Measurements from ENCODE around the gene ZNF280A. TPM values are rescaled to one million over a fixed set of nuclear protein-coding genes. Genes with fewer than 3 reads are reported as not detected.

Gene ZNF280A
- total and polyA plus RNA-seq, 8 donors = not detected

- Histone ChIP-seq H3K4me3 (no peak overlapping the region), H3K27me3 (peaks cover 0 to 4% (median 0%) of the 10 kb centered on the region in 3 donors), H3K9me3 (no peaks in the 10 kb centered on the region), H3K27ac (no peak overlapping the region), H3K4me1 (no peaks in the 10 kb centered on the region), H3K36me3 (no peaks in the 10 kb centered on the region)
- 82 to 90% (median 84%) methylated on average over 6 to 8 of the region's 8 CpGs for WGBS, 5 donors
- no peak for TF ChIP-seq POLR2A (IDR thresholded peaks at IDR 0.05)
- TF ChIP-seq, protein P1, sequence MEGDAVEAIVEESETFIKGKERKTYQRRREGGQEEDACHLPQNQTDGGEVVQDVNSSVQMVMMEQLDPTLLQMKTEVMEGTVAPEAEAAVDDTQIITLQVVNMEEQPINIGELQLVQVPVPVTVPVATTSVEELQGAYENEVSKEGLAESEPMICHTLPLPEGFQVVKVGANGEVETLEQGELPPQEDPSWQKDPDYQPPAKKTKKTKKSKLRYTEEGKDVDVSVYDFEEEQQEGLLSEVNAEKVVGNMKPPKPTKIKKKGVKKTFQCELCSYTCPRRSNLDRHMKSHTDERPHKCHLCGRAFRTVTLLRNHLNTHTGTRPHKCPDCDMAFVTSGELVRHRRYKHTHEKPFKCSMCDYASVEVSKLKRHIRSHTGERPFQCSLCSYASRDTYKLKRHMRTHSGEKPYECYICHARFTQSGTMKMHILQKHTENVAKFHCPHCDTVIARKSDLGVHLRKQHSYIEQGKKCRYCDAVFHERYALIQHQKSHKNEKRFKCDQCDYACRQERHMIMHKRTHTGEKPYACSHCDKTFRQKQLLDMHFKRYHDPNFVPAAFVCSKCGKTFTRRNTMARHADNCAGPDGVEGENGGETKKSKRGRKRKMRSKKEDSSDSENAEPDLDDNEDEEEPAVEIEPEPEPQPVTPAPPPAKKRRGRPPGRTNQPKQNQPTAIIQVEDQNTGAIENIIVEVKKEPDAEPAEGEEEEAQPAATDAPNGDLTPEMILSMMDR (IDR thresholded peaks at IDR 0.05) = no peak
- TF ChIP-seq EP300 (IDR thresholded peaks at IDR 0.05) = no peak
- no peak for TF ChIP-seq POLR2AphosphoS5 (IDR thresholded peaks at IDR 0.05)
- intact Hi-C loops (cut with DNase I; ENCODE audit: low total_unique reads) = no loop called here
- DNase-seq = no peak
Measured at GRCh38 chr22:22550789-22551434, 30.8 kb upstream of the ZNF280A start.

DNA sequence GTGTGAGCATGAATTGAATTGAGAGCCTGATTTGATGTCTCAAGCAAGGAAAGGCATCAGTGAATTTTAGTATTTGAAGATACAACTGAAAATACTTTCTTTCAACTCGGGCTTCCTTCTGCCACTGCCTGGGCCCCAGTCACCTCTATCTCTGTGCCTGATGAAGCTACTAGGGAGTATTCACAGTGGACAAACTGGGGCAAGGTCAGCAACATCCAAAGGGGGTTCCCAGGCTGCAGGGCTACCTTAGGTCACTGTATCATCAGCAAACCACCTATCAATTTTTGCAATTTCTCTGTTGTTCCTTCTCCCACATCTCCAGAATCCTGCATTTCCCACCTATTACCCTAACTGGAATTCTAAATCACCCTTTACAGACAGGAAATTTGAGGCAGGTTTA is 28.8 kb upstream of the ZNF280A start:
- intact Hi-C loops (cut with DNase I; ENCODE audit: low total_unique reads) = no loop called here
- H3K4me1 ChIP-seq = no peaks in the 10 kb centered on the region
- no peaks in the 10 kb centered on the region for H3K9me3 ChIP-seq
- H3K27ac ChIP-seq = no peak overlapping the region
- 37 to 69% (median 50%) methylated on average over 1 of the region's 1 CpG for WGBS, 5 donors
- TF ChIP-seq POLR2AphosphoS5 (IDR thresholded peaks at IDR 0.05) (no peak), EP300 (IDR thresholded peaks at IDR 0.05) (no peak), POLR2A (IDR thresholded peaks at IDR 0.05) (no peak)
- TF ChIP-seq, protein P1 (IDR thresholded peaks at IDR 0.05) = no peak
- H3K4me3 ChIP-seq = no peak overlapping the region
- DNase-seq = no peak
- H3K36me3 ChIP-seq = no peaks in the 10 kb centered on the region
- H3K27me3 ChIP-seq = peaks cover 0 to 5% (median 4%) of the 10 kb centered on the region in 3 donors

- H3K36me3 ChIP-seq = no peaks in the 10 kb centered on the region
- H3K4me1 ChIP-seq = no peaks in the 10 kb centered on the region
- H3K9me3 ChIP-seq = no peaks in the 10 kb centered on the region
- no peak for TF ChIP-seq POLR2AphosphoS5 (IDR thresholded peaks at IDR 0.05)
- TF ChIP-seq EP300 (IDR thresholded peaks at IDR 0.05) = no peak
- no peak for TF ChIP-seq POLR2A (IDR thresholded peaks at IDR 0.05)
- TF ChIP-seq, protein P1 (IDR thresholded peaks at IDR 0.05) = no peak
- no peak overlapping the region for H3K4me3 ChIP-seq
- 69 to 76% (median 73%) methylated on average over 9 of the region's 9 CpGs for WGBS, 5 donors
- H3K27me3 ChIP-seq = peaks cover 0 to 5% (median 4%) of the 10 kb centered on the region in 3 donors
- intact Hi-C loops (cut with DNase I; ENCODE audit: low total_unique reads) = no loop called here
- H3K27ac ChIP-seq = no peak overlapping the region
- no peak for DNase-seq
Measured at GRCh38 chr22:22548317-22548716, 28.2 kb upstream of the ZNF280A start.

GRCh38 chr22:22547692-22548300 is 27.7 kb upstream of the ZNF280A start:
- Histone ChIP-seq H3K9me3 (no peaks in the 10 kb centered on the region), H3K27ac (no peak overlapping the region), H3K4me3 (no peak overlapping the region), H3K4me1 (no peaks in the 10 kb centered on the region), H3K27me3 (peaks cover 0 to 7% (median 5%) of the 10 kb centered on the region in 3 donors), H3K36me3 (no peaks in the 10 kb centered on the region)
- intact Hi-C loops (cut with DNase I; ENCODE audit: low total_unique reads) = no loop called here
- WGBS, 5 donors = 32 to 54% (median 44%) methylated on average over 3 of the region's 3 CpGs
- TF ChIP-seq EP300 (IDR thresholded peaks at IDR 0.05) (no peak), POLR2A (IDR thresholded peaks at IDR 0.05) (no peak), POLR2AphosphoS5 (IDR thresholded peaks at IDR 0.05) (no peak)
- TF ChIP-seq, protein P1 (IDR thresholded peaks at IDR 0.05) = no peak
- no peak for DNase-seq
